ENCODE measurements around the gene MBD1.
"Not testable (repeated sequence)": the region's sequence is repeated elsewhere in the genome, so short reads cannot be mapped to it uniquely, and the experiment has no call there.

Gene MBD1

DNA sequence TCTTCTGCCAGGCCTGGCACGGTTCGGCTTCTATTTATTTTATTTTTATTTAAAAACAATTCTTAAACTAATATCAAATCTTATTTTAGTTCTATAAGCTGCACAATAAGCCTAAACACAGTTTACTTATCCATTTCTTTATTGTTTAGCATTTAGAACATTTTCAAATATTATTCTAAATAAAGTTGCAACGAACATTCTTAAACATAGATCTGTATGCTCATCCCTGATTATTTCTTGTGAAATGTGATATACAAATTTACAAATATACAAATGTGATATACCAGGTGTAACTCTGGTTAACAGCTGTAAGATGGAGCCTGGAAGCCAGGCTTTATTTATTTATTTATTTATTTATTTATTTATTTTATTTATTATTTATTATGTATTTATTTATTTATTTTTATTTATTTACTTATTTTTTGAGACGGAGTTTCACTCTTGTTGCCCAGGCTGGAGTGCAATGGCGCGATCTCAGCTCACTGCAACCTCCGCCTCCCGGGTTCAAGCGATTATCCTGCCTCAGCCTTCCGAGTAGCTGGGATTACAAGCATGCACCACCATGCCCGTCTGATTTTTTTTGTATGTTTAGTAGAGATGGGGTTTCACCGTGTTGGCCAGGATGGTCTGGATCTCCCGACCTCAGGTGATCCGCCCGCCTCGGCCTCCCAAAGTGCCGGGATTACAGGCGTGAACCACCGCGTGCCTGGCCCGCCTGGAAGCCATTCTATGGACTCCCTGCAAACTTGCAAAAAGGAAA lies 7.2 kb upstream of the MBD1 start:
- not testable (repeated sequence) for DNase-seq

- DNase-seq: peak; percentile 99
Measured at GRCh38 chr18:50287441-50288347, 6.4 kb upstream of the MBD1 start, which contains the start of gene CXXC1. Gene CXXC1, minus strand, starts transcription at chr18:50287692. Its CDS starts 103 bp downstream, at chr18:50287589.

DNA sequence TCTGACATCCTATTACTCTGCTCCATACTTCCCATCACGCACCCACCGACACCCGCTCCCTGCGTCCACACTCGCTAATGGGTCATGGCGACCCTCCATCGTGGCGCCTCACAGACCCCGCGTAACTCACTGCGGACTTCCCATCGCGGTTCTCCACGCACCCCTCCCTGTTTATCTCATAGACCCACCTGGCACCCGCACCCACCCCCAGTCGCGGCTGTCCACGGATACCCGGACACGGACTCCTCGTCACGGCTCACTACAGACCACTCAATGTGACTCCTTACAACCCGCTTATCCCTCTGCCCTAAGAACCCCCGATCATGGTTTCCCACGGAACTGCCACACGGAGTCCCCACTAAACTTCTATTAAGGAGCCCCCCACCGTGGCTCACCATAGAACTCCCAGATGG lies 5.7 kb upstream of the MBD1 start:
- DNase-seq: no peak

DNA sequence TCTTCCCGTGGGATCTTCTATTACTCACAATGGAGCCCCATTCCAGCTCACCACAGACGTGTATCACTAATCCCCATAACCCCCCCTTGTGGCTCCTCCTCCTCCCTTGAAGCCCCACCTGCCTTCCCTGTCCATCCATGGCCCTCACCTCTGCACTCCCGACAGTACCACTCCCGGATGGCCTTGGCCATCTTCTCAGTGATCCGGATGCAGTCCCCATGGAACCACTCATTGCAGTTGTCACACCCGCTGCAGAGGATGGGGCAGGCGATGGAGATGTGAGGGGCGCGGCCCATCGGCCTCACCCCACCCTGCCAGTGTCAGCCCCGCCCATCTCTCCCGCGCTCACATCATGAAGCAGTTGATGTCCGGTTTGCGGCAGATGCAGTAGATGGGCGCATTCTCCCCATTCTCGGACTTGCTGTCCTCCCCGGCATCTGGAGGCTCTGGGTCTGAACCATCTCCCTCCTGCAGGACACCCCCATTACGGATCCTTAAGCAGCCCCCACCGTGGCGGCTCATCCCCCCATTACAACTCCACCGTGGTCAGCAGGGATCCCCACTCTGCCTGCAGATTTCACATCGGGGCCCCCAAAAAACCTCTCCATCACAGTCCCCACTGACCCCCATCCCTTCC lies 5.2 kb upstream of the MBD1 start:
- no peak for DNase-seq

DNA sequence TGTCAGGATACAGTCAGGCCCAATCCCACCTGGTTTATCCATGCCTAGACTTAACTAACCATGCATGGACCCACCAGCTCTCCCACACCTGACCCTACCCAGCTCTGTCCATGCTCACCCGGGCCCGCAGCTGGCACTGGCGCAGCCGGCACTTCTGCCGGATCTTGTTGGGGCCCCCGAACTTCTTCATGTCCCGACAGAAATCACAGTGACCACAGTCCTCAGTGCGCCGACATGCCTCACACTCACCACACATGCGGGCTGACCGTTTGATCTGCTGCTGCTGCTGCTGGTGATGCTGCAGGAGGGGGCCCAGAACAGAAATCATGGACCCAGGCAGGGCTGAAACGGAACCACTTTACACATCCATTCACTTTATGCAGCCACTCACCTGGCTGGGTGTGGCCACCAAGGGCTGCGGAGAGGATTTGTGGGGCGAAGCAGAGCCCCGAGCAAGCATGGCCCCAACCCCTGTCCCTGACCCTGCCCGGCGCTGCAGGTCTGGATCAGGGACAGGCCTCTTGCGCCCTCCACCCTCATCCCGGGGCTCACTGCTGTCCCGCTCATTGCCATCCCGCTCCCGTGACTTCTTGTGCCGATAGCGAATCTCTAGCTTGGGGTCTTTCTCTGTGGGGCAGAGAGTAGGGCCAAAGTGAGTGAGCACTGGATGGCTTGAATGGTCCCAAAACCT lies 4.5 kb upstream of the MBD1 start:
- no peak for DNase-seq

- no peak for DNase-seq
Measured at GRCh38 chr18:50285071-50285470, 3.7 kb upstream of the MBD1 start.

GRCh38 chr18:50284255-50284885 lies 3.0 kb upstream of the MBD1 start:
- DNase-seq: no peak

DNA sequence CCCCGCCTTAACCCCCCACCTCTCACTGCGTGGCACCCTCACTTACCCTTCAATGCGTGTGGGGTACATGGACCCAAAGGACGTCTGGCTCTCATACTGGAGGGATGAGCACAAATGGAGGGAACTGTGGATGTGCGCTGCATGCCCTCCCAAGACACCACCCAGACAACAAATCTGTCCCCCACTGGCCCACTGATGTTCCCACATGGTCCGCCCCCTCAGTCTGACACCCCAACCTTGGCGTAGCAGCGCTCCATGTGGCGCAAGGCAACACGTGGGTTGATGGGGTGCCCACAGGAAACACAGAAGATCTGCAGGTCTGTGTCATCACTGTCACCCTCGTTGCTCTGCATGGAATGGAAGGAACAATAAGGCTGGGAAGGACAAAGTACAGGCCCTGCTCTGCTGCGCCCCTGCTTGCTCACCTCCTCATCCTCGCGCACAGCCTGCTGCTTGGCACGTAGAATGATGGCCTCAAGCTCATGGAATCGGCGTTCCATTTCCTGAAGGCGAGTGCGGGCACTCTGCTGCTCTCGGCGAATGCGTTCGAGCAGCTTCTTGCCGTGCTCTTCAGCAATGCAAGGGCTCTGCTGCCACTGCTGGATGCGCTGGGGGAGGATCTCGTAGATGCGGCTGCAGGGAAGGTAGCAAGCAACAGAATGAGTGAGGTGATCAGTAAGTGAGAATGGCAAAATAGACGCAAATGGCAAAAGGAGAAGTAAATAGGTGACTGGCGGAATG lies 2.3 kb upstream of the MBD1 start:
- no peak for DNase-seq

DNA sequence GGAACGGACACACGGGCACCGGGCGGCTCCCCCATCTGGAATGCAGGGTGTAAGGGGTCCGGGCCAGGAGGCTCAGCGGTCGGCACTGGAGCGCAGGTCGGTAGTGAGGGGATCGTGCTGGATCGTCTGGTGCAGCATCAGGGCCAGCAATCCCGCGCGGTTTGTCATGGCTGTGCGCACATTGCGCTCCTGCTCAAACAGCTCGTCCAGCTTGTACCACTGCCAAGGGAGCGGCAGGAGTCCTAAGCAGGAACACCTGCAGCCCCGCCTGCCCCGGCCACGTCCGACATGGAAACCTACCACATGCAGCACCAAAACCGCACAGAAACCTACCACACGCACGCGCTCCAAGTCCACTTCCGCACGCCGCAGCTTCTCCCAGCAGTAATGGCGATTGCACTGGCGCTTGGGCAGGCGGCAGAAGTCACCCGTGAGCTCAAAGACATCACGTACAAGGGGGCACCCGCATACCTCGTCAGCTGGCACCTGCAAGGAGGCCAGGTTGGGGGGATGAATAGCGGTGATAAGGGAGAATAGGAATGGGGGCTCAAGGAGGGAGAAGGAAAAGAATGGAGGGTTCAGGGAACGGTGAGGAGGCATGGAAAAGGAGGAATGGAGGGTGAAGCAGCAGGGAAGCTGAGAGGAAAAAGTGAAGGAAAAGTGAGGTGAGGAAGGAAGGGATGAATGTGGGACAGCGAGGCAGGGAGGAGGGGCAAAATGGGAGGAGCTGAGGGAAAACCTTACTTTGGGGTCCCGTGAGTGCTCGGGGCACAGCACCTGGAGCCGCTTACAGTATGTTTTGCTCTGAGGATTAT lies 1.4 kb upstream of the MBD1 start:
- no peak for DNase-seq

- DNase-seq: no peak
Measured at GRCh38 chr18:50281972-50282520, 723 bp upstream of the MBD1 start.

DNA sequence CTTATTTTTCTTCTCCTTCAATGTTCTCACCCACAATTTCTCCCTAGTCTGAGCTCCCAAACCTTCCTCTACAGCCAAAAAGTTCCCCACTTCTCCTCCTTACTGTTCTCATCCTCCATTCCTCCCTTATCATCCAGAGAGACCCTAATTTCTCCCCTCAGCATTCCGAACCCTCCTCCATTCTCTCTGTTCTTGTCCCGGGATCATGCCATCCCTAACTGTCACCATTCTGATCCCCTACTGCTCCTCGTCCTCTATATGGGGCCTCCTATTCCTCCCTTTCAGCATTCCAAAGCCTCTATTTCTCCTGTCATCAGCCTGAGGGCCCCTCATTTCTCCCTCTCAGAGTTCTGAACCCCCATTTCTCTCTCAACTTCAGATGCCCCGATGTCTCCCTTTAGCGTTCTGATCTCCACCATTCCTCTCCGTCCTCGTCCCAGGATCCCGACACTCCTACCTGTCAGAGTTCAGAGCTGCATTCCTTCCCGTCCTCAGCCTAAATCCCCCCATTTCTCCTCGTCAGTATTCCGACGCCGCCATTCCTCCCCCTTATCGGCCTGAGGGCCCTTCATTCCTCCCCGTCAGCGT lies 522 bp downstream of the MBD1 start:
- DNase-seq: no peak

GRCh38 chr18:50279752-50280151 lies 1.6 kb downstream of the MBD1 start:
- DNase-seq: no peak

GRCh38 chr18:50277942-50278341 lies 3.4 kb downstream of the MBD1 start:
- DNase-seq: no peak

DNA sequence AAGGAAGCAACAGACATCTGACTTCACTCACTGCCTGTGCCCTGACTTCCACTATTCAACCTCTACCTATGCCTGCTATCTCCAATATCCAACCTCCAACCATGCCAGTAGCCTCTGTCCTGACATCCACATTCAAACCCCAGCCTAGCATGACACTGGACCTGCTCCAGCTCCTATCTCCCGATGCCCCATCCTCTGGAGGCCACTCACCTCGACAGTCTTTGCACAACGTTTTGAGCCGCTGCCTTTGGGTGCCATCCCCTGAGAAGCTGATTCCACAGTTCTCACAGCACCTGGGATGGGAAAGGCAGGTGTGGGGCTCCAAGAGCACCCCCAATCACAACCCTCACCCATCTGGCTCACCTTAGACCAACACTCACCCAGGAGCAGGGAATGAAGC lies 4.9 kb downstream of the MBD1 start:
- no peak for DNase-seq

- no peak for DNase-seq
Measured at GRCh38 chr18:50275503-50276036, 5.8 kb downstream of the MBD1 start.

DNA sequence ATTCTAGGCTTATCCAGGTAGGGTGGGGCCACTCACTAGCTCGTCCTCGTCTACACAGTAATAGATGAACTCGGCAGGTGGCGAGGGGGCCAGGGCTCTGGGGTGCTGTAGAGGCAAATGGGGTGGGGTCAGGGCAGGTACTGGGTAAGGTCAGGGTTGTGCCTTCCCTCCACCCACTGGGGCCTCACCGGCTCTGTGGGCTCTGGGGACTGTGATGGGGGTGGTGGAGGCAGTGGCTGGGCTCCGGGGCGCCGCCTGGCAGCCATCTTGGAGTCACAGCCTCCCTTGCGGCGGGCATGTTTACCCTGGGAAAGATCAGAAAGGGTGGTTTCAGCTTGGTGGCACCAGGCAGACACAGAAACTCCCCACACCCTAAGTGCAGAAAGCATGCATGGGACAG lies 6.4 kb downstream of the MBD1 start:
- no peak for DNase-seq

DNA sequence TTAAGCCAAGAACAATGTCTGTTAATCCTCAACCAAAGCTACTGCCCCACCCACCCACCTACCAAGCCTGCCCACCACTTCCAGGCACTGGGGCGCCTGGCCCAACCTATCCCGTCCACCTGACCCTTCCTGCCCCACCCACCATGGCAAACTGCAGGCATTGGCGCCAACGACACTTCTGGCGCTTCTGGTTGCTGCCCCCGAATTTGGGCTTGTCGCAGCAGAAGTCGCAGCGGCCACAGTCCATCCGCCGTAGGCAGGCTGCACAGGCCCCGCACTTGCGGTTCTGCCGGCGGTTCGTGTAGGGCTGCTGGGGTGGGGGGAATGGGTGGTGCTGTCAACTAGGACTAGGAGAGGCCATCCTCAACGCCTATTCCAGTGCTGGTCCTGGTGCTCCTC lies 7.3 kb downstream of the MBD1 start:
- no peak for DNase-seq

DNA sequence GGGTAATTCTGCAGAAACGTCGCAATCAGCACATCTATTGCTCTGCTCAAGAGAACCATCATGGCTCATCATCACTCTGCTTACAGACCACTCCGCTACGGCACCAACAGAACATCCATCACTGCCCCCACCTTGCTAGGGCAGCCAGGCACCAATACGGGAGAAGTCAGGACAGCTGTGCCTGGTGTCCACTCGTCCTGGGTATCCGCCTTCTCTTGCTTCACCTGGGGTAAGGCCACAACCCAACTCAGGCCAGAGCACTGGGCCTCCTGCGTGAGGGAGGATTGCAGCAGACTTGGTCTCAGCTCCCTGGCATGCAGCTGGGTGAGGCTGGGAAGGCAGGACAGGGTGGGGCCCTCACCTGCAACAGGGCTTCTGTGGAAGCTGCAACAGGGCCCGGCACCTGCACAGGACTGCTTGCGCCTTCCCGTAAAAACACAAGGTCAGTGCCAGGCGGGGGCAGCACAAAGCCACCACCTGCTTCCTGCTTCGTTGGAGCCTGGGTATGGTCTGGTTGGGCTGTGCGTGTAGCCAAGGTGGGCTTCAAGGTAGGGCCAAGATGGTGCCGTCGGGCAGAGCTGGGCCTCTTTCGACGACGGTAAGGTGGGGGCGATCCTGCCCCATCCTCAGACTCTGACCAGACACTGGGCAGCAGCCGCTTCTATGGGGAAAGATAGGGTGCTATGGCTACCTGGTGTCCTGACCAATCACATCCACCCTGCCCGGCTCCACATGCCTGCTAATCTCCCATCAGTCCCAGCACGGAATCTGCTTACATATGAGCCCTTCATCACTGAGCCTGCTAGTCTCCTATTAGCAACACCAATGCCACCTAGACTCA lies 7.9 kb downstream of the MBD1 start:
- DNase-seq: no peak

DNA sequence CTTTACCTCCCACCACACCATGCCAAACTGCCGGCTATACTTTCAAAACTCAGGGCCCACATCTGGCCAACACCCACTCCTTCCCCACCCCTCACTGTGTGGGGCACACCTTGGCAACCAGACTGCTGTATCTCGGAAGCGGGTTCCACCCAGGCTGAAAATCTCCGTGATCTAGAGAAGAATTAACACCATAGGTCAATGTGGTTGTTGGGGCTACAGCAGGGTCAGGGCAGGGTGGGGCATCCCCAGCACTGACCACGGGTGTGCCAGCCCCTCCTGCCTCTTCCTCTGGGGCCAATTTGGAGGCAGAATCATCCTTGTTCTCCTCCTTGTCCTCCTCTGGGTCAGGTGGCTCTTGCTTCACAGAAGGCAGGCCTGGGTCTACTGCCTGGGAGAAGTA lies 8.8 kb downstream of the MBD1 start:
- DNase-seq: no peak
